NCI-H1105 treated with DMSO at 0.1 percent for 48 hours (cell line): ENCODE measurements around the gene MAEA.
"Not testable (repeated sequence)": the region's sequence is repeated elsewhere in the genome, so short reads cannot be mapped to it uniquely, and the experiment has no call there.

Experiments used
- DNase-seq: peaks from one replicate; lab custom pipeline; 2025; lab: John Stamatoyannopoulos, UW

The MAEA gene

GRCh38 chr4:1321946-1322650 is 32.4 kb downstream of the MAEA start:
- DNase-seq = no peak

- DNase-seq = no peak
Measured at GRCh38 chr4:1323280-1323634, 33.6 kb downstream of the MAEA start.

- DNase-seq = no peak
Measured at GRCh38 chr4:1323635-1324442, 34.1 kb downstream of the MAEA start.

GRCh38 chr4:1324443-1325175 is 34.9 kb downstream of the MAEA start:
- not testable (repeated sequence) for DNase-seq

- no peak for DNase-seq
Measured at GRCh38 chr4:1325176-1325480, 35.4 kb downstream of the MAEA start.

GRCh38 chr4:1325681-1326635 is 36.3 kb downstream of the MAEA start:
- DNase-seq = no peak

GRCh38 chr4:1326751-1327525 is 37.2 kb downstream of the MAEA start:
- no peak for DNase-seq

- no peak for DNase-seq
Measured at GRCh38 chr4:1327526-1328266, 38.0 kb downstream of the MAEA start.

GRCh38 chr4:1328267-1329155 is 38.8 kb downstream of the MAEA start:
- DNase-seq = no peak

- no peak for DNase-seq
Measured at GRCh38 chr4:1329408-1330371, 40.0 kb downstream of the MAEA start.

- no peak for DNase-seq
Measured at GRCh38 chr4:1330761-1331590, 41.3 kb downstream of the MAEA start.

- DNase-seq = no peak
Measured at GRCh38 chr4:1331591-1332353, 42.1 kb downstream of the MAEA start.

- no peak for DNase-seq
Measured at GRCh38 chr4:1332686-1333085, 43.0 kb downstream of the MAEA start.

- DNase-seq = no peak
Measured at GRCh38 chr4:1333256-1333655, 43.6 kb downstream of the MAEA start.

GRCh38 chr4:1333851-1334578 is 44.3 kb downstream of the MAEA start:
- not testable (repeated sequence) for DNase-seq

GRCh38 chr4:1334579-1334895 is 44.8 kb downstream of the MAEA start:
- DNase-seq = no peak
